ENCODE measurements around the gene SNX25.

GRCh38 chr4:185171373-185172071 is 37.9 kb upstream of the SNX25 start:
- TF ChIP-seq CTCF (optimal IDR thresholded peaks at IDR 0.05 in 1 of 3, IDR thresholded peaks at IDR 0.05 in 1 of 3, conservative IDR thresholded peaks at IDR 0.05 in 1 of 3; ENCODE audit: extremely low read depth in 1 of 3, insufficient read depth in 2 of 3, low read length in 3 of 3) (no peak), EZH2 (IDR thresholded peaks at IDR 0.05; ENCODE audit: low read length) (no peak)
